NT2/D1 (cell line): ENCODE data around the gene DNAJC1.

Experiments
- SUZ12 ChIP-seq: IDR thresholded peaks from 2 replicates; pipeline ENCODE4 v1.6.1; 2011; ENCODE audit not compliant: insufficient read length, insufficient read depth; ENCODE audit errors: extremely low read depth
- ZNF274 ChIP-seq: IDR thresholded peaks from 2 replicates; pipeline ENCODE4 v1.6.1; 2011; ENCODE audit warnings: mild to moderate bottlenecking, low read depth, low read length

GRCh38 chr10:21989453-21990154, 13.9 kb downstream of the DNAJC1 start:
- TF ChIP-seq ZNF274 (no peak), SUZ12 (no peak)
